NCI-H2081 treated with DMSO at 0.1 percent for 48 hours (cell line): ENCODE data around the gene ALDH9A1.
"Not testable (repeated sequence)": the region's sequence is repeated elsewhere in the genome, so short reads cannot be mapped to it uniquely, and the experiment has no call there.

Experiments
- DNase-seq: peaks from one replicate; lab custom pipeline; 2025; lab: John Stamatoyannopoulos, UW

ALDH9A1 gene

GRCh38 chr1:165686971-165687433 lies 11.4 kb downstream of the ALDH9A1 start:
- no peak for DNase-seq

GRCh38 chr1:165686121-165686970 lies 12.0 kb downstream of the ALDH9A1 start:
- no peak for DNase-seq

- DNase-seq, result no peak
These were observed 14.4 kb downstream of the ALDH9A1 start for GRCh38 chr1:165683848-165684485.

GRCh38 chr1:165680773-165681172 lies 17.6 kb downstream of the ALDH9A1 start:
- not testable (repeated sequence) for DNase-seq

- no peak for DNase-seq
These were observed 18.1 kb downstream of the ALDH9A1 start for GRCh38 chr1:165680303-165680702.

GRCh38 chr1:165679282-165680036 lies 18.9 kb downstream of the ALDH9A1 start:
- DNase-seq, result no peak

GRCh38 chr1:165678509-165678908 lies 19.9 kb downstream of the ALDH9A1 start:
- DNase-seq, result no peak

GRCh38 chr1:165675794-165676193 lies 22.6 kb downstream of the ALDH9A1 start:
- no peak for DNase-seq

GRCh38 chr1:165674599-165674998 lies 23.8 kb downstream of the ALDH9A1 start:
- DNase-seq, result no peak

GRCh38 chr1:165671526-165671925 lies 26.8 kb downstream of the ALDH9A1 start:
- no peak for DNase-seq

GRCh38 chr1:165668184-165668583 lies 30.2 kb downstream of the ALDH9A1 start:
- no peak for DNase-seq

- DNase-seq, result no peak
These were observed 32.1 kb downstream of the ALDH9A1 start for GRCh38 chr1:165666152-165666825.

- DNase-seq, result no peak
These were observed 36.2 kb downstream of the ALDH9A1 start for GRCh38 chr1:165662186-165662585.

- DNase-seq, result no peak
These were observed 36.7 kb downstream of the ALDH9A1 start for GRCh38 chr1:165661703-165662102.

- DNase-seq, result no peak
These were observed 38.8 kb downstream of the ALDH9A1 start for GRCh38 chr1:165659581-165659895.

- DNase-seq, result not testable (repeated sequence)
These were observed 39.4 kb downstream of the ALDH9A1 start for GRCh38 chr1:165658766-165659580.

GRCh38 chr1:165650981-165651625 lies 47.3 kb downstream of the ALDH9A1 start:
- DNase-seq, result no peak

GRCh38 chr1:165648919-165649572 lies 49.3 kb downstream of the ALDH9A1 start:
- DNase-seq, result no peak

- no peak for DNase-seq
These were observed 50.4 kb downstream of the ALDH9A1 start for GRCh38 chr1:165647970-165648369.

- DNase-seq, result no peak
These were observed 50.8 kb downstream of the ALDH9A1 start for GRCh38 chr1:165647517-165647916.
